ENCODE data around the gene TSC22D4. TPM values are rescaled to one million over a fixed set of nuclear protein-coding genes. Genes with fewer than 3 reads are reported as not detected.

TSC22D4 gene
- total and polyA plus RNA-seq, 9 of the 15 experiments (the other 6 are each of a cell fraction or from before 2014, with no cell fraction given) = 0.37 to 107 (median 28.7) TPM

GRCh38 chr7:100444311-100445278 is 34.4 kb downstream of the TSC22D4 start (continued):
- TF ChIP-seq ZFP91 (CRISPR knock-in tag; IDR thresholded peaks at IDR 0.05) = no peak
- no peak for TF ChIP-seq RHOXF2B (CRISPR knock-in tag; conservative IDR thresholded peaks at IDR 0.05)
- TF ChIP-seq ZNF766 (CRISPR knock-in tag; conservative IDR thresholded peaks at IDR 0.05) = peak; percentile 88
- no peak for TF ChIP-seq HEY1 (CRISPR knock-in tag; IDR thresholded peaks at IDR 0.05; ENCODE audit: borderline replicate concordance)
- peak; percentile 83; the same call in 1 of the 2 replicates for TF ChIP-seq MECOM (CRISPR knock-in tag; IDR thresholded peaks at IDR 0.05)
- no peak for TF ChIP-seq HNRNPUL1 (IDR thresholded peaks at IDR 0.05; ENCODE audit: low read length)
- peak; percentile 83 for TF ChIP-seq NUFIP1 (IDR thresholded peaks at IDR 0.05; ENCODE audit: partially characterized antibody)
- peak; percentile 92 for TF ChIP-seq MTA3 (IDR thresholded peaks at IDR 0.05; ENCODE audit: borderline replicate concordance)
- no peak for TF ChIP-seq FOXJ3 (CRISPR knock-in tag; IDR thresholded peaks at IDR 0.05)
- TF ChIP-seq ZBTB17 (CRISPR knock-in tag; IDR thresholded peaks at IDR 0.05) = peak; percentile 72; the same call in 1 of the 2 replicates
- peak; percentile 89 for TF ChIP-seq SMARCE1 (IDR thresholded peaks at IDR 0.05)
- TF ChIP-seq CTBP1 (IDR thresholded peaks at IDR 0.05; ENCODE audit: borderline replicate concordance) = peak; percentile 93
- peak; percentile 93 to 96 for TF ChIP-seq MNT (conservative IDR thresholded peaks at IDR 0.05)
- peak; percentile 88 for TF ChIP-seq ZNF316 (IDR thresholded peaks at IDR 0.05)
- no peak for TF ChIP-seq U2AF1 (optimal IDR thresholded peaks at IDR 0.05; ENCODE audit: low read depth, low read length)
- peak; percentile 8; the same call in 1 of the 2 replicates for TF ChIP-seq SNIP1 (IDR thresholded peaks at IDR 0.05; ENCODE audit: low read depth)
- TF ChIP-seq MAZ (CRISPR knock-in tag; conservative IDR thresholded peaks at IDR 0.05 in 1 of 2, IDR thresholded peaks at IDR 0.05 in 1 of 2) = peak; percentile 84 to 85; a peak in 3 of 4 replicates
- TF ChIP-seq SRF (CRISPR knock-in tag; IDR thresholded peaks at IDR 0.05) = no peak
- peak; percentile 85 for TF ChIP-seq ETV5 (CRISPR knock-in tag; IDR thresholded peaks at IDR 0.05; ENCODE audit: low read depth)
- peak; percentile 87 for TF ChIP-seq SMARCA4 (IDR thresholded peaks at IDR 0.05)
- peak; percentile 95 for TF ChIP-seq EP400 (IDR thresholded peaks at IDR 0.05)
- no peak for TF ChIP-seq ETS2 (tag; IDR thresholded peaks at IDR 0.05; ENCODE audit: borderline replicate concordance, poor library complexity, severe bottlenecking)
- no peak; the same call in 1 of the 2 replicates for TF ChIP-seq NFE2L1 (tag; IDR thresholded peaks at IDR 0.05; ENCODE audit: borderline replicate concordance, low read depth)
- peak; percentile 78 for TF ChIP-seq NBN (IDR thresholded peaks at IDR 0.05; ENCODE audit: low read depth)
- TF ChIP-seq ZNF133 (CRISPR knock-in tag; IDR thresholded peaks at IDR 0.05) = no peak

Measured in K562 (cell line).